PC-3 (cell line): Measurements from ENCODE around the gene ZNF573.

Experiments
- EZH2 ChIP-seq: fragments of 300-600 bp; sonication (generic); IDR thresholded peaks from one replicate; pipeline ENCODE4 v1.6.1; 2017; ENCODE audit warnings: antibody characterized with exemption, mild to moderate bottlenecking, low read length; ENCODE audit not compliant: unreplicated experiment
- EZH2phosphoT487 ChIP-seq: fragments of 300-600 bp; sonication (generic); IDR thresholded peaks from 2 replicates; pipeline ENCODE4 v1.6.1; 2018; ENCODE audit warnings: mild to moderate bottlenecking, antibody characterized with exemption, low read length, borderline replicate concordance
- TF ChIP-seq, protein P1 (sequence below): fragments of 300-600 bp; sonication (generic); conservative IDR thresholded peaks from 2 replicates; pipeline ENCODE4 v1.5.1; 2017; ENCODE audit warnings: antibody characterized with exemption, low read depth, mild to moderate bottlenecking, low read length

DNA sequence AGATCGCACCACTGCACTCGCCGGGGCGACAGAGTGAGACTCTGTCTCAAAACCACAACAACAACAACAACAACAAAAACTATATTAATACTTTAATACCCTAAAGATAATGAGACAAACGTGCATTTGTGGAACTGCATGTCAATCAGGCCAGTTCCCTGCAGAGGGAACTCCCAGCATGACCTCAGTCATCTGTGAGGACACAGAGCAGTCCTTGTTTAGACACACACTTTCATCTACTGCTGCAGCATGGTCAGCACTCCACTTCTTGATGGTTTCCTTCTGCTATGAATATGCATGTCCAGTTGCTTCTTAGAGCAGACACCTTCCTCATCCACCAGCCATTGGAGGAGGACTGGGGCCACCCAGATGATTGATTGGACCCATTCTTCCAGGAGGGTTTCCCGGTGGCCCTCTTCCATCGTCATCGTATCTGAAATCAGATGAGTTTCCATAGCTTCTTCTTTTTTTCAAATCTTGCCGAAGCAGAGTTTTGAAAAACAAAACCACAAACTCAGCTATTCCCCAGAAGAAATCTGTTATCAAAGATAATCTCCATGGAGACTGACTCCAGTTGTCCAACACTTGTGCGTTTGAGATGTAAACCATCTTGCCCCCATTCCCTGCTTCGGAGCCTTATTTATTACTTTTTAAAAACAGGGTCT, 86.3 kb downstream of the ZNF573 start:
- TF ChIP-seq EZH2phosphoT487 (no peak), EZH2 (no peak)
- TF ChIP-seq, protein P1, sequence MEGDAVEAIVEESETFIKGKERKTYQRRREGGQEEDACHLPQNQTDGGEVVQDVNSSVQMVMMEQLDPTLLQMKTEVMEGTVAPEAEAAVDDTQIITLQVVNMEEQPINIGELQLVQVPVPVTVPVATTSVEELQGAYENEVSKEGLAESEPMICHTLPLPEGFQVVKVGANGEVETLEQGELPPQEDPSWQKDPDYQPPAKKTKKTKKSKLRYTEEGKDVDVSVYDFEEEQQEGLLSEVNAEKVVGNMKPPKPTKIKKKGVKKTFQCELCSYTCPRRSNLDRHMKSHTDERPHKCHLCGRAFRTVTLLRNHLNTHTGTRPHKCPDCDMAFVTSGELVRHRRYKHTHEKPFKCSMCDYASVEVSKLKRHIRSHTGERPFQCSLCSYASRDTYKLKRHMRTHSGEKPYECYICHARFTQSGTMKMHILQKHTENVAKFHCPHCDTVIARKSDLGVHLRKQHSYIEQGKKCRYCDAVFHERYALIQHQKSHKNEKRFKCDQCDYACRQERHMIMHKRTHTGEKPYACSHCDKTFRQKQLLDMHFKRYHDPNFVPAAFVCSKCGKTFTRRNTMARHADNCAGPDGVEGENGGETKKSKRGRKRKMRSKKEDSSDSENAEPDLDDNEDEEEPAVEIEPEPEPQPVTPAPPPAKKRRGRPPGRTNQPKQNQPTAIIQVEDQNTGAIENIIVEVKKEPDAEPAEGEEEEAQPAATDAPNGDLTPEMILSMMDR: no peak
